Endothelial cell of umbilical vein (primary cell): ENCODE measurements around the gene HDAC4.

Source experiments
- EZH2 ChIP-seq: IDR thresholded peaks from 2 replicates; pipeline ENCODE4 v1.6.1; 2012; ENCODE audit warnings: borderline replicate concordance, low read depth, mild to moderate bottlenecking, moderate library complexity, low read length, inconsistent platforms; ENCODE audit not compliant: severe bottlenecking
- FOS ChIP-seq: IDR thresholded peaks from 2 replicates; pipeline ENCODE4 v1.6.1; 2011; ENCODE audit warnings: mild to moderate bottlenecking, low read length, moderate library complexity, borderline replicate concordance; ENCODE audit not compliant: insufficient read depth
- POLR2A ChIP-seq: IDR thresholded peaks from 2 replicates; pipeline ENCODE4 v1.6.1; 2012; ENCODE audit warnings: low read depth, mild to moderate bottlenecking, control low read depth, low read length
- POLR2AphosphoS5 ChIP-seq: IDR thresholded peaks from 2 replicates; pipeline ENCODE4 v1.6.1; 2012; ENCODE audit warnings: low read depth, mild to moderate bottlenecking, control low read depth, low read length, moderate library complexity; ENCODE audit not compliant: insufficient read depth
- TF ChIP-seq, protein P1 (sequence below), 2 donors: IDR thresholded peaks; 1 replicate in 1 of 2; 2 replicates in 1 of 2; pipeline ENCODE4 v1.5.1; 2011; ENCODE audit warnings: low read length in 2 of 2, mild to moderate bottlenecking in 2 of 2, moderate library complexity in 2 of 2, control low read depth in 1 of 2, inconsistent platforms in 1 of 2, low read depth in 1 of 2; ENCODE audit not compliant: insufficient read depth in 1 of 2; ENCODE audit errors: extremely low read depth in 1 of 2

DNA sequence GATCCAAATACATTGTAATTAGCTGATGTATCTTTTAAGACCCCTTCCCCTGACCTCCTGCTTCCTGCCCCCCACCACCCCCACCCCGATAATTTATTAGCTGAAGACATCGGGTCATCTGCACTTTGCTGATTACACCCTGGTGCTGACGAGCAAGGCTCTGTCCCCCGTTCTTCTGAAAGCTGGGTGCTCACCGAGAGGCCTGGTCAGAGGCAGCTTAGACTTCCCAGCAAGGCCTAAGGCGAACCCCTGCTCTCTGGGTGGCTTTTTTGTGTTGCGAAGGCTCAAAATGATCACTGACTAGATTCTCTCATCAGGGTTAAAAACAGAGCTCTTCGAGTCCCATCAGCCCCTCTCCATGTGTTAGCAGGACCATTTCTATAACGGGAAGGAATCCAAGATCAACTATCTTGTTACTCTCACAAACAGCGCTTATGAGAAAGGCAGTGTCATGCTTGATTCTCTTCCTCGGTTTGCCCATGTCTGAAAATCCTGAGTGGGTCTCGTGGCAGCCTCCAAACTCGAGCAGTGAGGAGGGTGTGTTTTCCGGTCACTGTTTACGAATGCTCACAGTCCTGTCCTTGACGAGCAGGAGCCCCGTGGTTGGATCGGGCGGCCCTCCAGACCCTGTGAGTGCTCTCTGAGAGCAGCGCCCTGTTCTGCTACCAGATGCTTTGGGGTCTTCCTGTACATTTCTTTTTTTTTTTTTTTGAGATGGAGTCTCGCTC, 201.6 kb downstream of the HDAC4 start:
- TF ChIP-seq, protein P1, sequence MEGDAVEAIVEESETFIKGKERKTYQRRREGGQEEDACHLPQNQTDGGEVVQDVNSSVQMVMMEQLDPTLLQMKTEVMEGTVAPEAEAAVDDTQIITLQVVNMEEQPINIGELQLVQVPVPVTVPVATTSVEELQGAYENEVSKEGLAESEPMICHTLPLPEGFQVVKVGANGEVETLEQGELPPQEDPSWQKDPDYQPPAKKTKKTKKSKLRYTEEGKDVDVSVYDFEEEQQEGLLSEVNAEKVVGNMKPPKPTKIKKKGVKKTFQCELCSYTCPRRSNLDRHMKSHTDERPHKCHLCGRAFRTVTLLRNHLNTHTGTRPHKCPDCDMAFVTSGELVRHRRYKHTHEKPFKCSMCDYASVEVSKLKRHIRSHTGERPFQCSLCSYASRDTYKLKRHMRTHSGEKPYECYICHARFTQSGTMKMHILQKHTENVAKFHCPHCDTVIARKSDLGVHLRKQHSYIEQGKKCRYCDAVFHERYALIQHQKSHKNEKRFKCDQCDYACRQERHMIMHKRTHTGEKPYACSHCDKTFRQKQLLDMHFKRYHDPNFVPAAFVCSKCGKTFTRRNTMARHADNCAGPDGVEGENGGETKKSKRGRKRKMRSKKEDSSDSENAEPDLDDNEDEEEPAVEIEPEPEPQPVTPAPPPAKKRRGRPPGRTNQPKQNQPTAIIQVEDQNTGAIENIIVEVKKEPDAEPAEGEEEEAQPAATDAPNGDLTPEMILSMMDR (IDR thresholded peaks at IDR 0.05; ENCODE audit: extremely low read depth in 1 of 2, insufficient read depth in 1 of 2, low read depth in 1 of 2, low read length in 2 of 2): no peak
- no peak for TF ChIP-seq POLR2A
- TF ChIP-seq FOS: no peak
- TF ChIP-seq POLR2AphosphoS5: no peak
- TF ChIP-seq EZH2: no peak
